NCI-H82 (cell line): ENCODE measurements around the gene HS6ST1.

ENCODE experiments used
- DNase-seq: peaks from one replicate; lab custom pipeline; 2025; lab: John Stamatoyannopoulos, UW

Gene HS6ST1, protein sequence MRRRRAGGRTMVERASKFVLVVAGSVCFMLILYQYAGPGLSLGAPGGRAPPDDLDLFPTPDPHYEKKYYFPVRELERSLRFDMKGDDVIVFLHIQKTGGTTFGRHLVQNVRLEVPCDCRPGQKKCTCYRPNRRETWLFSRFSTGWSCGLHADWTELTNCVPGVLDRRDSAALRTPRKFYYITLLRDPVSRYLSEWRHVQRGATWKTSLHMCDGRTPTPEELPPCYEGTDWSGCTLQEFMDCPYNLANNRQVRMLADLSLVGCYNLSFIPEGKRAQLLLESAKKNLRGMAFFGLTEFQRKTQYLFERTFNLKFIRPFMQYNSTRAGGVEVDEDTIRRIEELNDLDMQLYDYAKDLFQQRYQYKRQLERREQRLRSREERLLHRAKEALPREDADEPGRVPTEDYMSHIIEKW

DNA sequence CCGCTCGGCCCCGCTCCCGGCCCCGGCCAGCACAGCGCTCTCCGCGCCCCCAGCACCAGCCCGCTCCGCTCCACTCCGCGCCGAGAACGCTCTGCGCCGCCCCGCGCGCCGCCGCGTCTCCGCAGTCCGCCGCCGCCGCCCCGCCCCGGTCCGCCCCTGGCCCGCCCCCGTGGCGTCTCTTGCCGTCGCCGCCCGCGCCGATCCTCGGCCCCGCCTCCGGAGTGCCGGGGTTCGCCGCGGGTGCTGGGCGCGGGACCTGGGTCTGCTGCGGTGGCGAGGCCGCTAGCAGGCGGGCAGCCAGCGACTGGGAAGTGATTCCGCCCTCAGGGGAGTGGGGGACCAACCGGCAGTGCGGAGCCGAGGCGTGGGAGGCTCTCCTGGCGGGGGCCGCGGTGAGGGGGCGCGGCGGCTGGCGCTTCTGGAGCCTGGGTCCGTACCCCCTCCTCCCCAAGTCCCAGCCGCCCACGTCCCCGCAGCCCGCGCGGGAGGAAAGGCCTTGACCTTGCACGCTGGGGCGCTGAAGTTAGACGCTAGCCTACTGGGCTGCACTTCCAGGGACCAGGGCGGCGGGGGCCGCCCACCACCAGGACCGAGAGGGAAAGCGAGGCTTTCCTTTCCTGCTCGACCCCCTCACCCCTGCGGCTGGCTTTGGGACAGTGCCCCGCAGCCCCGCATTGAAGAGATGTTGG lies at the start of gene HS6ST1:
HS6ST1 (minus strand) TSS at position 93 of the 689 bp plus-strand sequence. CDS start 305 bp downstream, outside the sequence.
- DNase-seq = peak; percentile 86

DNA sequence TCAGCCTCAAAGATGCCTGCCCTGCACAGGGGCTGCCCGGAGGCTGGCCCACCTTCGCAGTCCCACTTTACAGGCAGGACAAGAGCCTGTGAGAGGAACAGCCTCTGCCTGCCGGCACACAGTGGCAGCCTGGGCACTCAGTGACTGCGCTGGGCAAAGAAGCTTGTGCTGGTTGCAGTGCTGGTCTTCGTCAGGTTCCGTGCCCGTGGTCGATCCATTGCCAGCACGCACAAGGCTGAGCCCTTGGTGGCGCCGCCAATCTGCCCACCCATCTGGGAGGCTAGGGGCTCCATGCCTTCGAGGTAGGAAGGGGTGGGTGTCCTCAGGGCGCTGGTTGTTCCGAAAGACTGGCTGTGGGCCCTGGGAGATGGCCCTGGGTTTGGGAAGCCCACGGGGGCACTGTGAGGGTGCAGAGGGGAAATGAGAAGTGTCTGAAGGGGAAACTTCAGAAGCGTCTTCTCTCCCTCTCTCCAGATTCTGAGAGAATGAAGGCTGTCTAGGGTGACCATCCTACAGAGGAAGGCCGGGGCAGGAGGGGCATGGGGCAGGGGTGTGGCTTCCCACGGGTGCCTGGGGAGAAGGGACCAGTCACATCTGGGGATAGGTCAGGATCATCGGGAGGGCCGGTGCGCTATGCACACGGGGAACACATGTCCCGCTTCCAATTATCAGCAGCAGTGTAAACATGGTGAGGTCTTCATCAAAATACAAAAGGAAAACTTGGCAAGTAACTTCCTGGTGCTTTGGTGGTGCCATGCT lies 49.1 kb upstream of the HS6ST1 start:
- DNase-seq = no peak

DNA sequence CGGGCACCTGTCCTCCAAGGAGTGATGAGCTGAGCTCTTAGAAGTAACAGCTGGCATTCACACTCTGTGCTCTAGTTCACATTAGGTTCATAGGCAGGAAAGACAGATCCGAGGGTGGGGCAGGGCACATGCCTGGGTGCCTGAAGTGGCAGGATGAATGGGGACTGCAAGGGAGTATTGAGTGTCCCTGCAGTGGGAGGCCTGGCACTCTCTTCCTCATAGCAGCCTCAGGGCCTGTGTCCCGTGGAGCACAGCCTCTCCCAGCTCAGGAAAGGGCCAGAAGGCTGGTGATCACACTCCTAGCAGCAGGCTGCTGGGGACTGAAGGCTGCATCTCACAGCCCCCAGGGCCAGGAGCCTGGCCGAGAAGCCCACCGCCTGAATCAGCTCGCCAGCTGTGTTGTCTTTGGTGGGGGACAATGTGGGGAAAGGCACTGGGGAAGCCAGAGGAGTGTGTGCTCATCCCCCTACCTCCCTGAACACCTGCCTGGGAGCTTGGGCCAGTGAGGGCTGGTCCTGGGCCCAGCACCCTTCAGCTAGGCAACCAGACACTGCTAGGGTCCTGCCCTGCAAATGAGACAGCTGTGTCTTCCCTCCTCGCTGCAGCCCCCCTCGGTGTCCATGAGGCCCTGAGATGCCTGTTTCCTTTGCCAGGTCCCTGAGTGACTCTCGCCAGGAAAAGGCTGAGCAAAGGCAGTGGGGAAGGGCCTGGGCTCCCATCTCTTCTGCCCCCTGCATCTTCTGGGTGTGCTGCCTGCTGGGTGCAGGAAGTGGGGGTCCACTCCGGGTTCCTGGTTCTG lies 48.2 kb upstream of the HS6ST1 start:
- DNase-seq = no peak

DNA sequence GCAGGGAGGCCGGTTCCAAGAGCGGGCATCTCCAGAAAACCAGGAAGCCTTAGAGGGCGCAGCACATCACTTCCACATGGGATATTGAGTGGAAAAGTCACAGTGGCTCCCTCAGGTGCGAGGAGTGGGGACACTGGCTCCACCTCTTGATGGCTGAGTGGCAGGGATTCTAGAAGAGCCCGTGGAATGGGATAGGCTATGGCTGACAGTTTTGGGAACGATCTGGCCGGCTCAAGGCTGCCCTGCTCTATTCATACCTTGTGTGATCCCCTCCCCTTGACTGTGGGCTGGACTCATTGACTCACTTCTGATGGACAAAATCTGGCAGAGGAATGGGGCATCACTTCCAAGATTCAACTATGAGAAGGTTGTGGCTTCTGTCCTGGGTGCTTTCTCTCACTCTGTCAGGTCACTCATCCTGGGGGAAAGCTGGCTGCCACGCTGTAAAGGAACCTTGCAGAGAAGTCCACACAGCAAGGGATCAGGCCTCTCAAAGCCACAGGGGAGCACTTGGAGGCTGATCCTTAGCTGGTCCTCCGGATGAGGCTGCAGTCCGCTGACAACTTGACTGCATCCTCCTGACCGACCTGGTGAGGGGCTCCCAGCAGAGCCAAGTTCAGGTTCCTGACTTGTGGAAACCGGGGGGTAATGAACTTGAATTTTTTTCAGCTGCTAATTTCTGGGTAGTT lies 46.7 kb upstream of the HS6ST1 start:
- no peak for DNase-seq

DNA sequence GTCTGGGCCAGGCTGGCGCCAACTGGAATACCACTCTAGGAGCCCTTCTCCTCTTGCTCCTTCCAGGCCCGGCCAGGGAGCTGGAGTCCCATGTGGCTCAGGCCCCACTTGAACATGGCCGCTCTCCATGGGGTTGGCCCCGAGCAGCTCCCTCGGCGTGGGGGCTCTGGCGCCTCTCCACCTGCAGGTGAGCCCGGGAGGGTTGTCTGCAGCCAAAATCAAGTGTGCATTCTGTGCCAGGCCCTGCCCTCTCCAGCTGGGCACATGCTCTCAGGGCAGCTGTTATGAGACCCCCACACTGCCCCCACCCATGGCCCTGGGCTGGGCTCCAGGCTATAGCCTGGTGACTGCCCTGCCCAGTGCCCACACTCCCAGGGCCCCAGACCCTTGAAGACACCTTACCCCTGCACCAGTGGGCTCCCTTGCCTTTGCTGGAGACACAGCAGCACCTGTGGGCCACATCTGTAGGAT lies 45.8 kb upstream of the HS6ST1 start:
- DNase-seq = no peak

DNA sequence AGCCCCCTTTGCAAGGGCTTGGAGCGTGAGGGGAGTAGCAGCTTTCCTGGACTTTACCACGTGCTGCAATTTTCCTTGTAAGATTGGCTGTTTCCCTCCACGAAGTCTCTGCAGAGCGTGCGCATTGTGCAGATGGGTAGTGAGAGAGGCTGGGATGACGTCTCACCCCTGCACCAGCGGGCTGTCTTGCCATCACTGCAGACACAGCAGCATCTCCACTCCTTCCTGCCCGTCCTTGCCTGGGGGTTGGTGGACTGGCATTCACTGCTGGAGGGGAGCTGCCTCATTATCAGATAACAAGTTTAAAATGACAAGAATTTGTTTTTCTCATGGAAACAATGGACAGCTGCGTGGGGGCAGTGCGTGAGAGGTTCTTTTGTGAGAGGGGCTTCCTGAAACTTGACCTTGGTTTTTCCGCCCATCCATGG lies 45.3 kb upstream of the HS6ST1 start:
- DNase-seq = no peak

DNA sequence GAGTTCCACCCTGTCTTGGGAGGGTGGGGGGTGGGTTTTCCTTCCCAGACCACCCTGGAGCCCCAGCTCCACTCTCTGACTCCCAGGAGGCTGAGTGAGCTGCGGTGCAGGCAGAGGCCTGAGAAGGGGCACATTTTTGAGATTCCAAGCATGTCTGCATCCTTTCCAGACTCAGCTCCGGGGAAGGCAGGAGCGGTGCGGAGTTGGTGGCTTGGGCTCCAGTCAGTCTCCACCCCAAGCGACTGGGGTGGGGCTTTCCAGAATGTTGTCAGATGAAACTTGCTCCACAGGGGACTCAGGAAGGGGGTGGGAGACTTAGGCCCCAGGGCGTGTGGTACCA lies 44.2 kb upstream of the HS6ST1 start:
- DNase-seq = no peak

DNA sequence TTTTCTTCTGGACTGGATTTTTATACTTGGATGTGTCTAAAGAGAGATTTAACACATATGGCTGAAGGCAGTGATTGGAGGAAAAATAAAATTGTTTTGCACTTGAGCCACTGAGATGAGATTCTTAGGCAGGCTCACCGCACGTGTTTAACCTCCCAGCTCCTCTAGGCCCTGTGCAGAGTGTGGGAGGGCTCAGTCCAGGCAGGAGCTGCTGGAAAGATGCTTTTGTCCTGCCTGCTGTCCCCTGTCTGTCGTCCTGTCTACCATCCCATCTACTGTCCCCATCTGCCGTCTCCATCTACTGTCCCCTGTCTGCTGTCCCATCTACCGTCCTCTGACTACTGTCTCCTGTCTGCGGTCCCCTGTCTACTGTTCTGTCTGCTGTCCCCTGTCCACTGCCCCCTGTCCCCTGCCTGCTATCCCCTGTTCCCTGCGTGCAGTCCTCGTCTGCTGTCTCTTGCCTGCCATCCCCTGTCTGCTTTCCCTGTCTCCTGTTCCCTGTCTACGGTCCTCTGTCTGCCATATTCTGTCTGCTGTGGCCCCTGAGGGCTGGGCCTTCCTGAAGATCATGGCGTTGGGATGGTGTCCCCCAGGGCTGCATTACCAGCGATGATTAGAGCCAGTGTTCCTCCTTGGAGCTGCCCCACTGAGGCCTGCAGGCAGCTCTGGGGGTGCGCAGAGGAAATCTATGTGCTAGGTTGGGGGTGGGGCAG lies 43.7 kb upstream of the HS6ST1 start:
- DNase-seq = no peak

DNA sequence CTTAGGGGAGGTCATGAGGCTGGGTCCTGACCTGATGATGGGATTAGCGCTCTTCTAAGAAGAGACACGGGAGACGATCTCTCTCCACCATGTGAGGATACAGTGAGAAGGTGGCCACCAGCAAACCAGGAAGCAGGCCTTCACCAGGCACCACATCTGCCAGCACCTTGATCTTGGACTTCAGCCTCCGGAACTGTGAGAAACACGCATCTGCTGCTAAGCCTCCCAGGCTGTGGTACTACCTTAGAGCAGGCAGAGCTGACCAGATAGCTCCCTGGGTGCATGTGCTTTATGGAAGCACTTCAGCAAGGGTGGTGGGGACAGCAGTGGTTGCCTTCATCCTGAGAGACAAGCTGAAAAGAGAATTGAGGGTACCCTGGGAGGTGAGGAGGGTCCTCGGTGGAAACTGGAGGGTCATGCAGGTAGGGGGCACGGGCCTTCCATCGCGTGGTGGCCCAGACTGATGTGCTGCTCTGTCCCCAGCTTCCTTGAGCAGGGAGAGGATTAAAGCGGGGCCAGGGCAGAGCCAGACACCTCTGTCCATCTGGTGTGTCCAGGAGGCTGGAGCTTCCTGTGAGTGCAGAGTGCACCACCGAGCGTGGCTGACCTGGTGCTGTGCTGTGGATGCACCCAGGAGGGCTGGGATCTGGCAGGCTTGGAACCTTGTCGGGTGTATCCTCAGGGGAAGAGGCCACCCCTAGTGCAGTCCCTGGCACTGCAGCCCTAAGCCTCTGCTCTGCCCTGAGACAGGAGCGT lies 42.9 kb upstream of the HS6ST1 start:
- peak; percentile 26 for DNase-seq

DNA sequence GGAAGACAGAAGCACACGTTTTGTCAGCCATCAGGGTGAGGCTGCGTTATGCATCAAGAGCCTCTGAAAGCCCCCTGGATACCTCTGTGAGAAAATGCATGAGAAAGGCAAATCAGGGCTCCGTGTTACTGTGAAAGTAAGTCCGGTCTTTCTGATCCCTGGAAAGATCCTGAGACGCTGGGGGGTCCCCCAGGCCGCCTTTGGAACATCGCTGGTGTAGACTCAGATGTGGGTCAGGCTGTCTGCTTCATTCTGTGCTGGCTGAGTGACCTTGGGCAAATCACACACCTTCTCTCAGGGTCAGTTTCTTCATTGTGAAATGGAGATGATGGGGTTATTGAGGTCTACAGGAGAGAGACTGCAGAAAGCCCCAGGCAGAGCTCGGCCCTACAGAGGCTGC lies 42.0 kb upstream of the HS6ST1 start:
- DNase-seq = no peak

DNA sequence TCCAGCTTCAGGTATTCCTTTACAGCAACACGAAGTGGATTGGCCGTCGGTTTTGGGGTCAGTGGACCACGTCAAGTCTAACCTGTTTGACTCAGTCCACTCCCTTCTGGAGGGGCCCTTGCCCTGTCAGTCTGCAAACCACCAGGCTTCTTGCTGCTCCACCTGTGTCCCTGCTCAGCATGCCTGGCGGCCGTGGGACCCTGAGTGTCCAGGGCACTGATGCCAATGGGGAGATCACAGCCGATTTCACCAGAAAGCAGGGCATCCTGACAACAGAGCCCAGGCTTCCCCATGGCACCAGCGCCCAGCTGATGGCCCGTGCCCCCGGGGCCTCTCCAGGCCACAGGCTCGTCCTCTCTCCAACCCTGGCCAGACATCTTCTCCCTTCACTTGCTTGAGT lies 41.2 kb upstream of the HS6ST1 start:
- no peak for DNase-seq

DNA sequence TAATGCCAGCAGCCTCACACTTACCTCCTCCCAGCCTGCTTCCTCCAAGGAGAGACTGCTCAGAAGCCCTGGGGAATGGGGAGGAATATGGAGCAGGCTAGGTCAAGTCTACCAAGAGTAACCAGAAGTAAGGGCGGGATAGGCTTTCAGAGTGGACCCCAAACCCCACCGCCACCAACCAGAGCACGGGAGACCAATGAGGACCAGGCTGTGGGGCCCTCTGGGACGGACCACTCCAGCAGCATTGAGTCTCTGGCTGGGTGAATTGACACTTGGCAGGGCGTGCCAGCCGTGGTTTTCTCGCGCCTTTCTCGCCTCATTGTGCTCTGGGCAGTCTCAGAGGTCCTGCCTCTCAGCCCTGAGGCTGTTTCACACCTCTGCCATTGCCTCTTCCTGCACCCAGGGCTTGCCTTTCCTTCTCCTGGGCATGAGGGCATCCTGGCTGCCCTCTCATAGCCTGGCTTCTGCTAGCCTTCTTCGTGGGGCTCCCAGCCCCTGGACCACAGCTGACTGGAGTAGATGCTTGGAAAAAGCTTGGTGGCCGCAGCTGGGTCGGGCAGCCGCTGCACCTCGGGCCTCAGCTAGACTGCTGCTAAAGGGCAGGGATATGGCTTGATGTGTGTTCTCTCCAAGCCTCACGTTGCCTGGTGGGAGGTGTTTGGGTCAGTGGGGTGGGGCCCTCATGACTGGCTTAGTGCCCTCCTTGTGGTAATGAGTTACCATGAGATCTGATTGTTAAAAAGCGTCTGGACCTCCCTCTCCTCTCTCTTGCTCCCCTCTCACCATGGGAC lies 40.5 kb upstream of the HS6ST1 start:
- no peak for DNase-seq

DNA sequence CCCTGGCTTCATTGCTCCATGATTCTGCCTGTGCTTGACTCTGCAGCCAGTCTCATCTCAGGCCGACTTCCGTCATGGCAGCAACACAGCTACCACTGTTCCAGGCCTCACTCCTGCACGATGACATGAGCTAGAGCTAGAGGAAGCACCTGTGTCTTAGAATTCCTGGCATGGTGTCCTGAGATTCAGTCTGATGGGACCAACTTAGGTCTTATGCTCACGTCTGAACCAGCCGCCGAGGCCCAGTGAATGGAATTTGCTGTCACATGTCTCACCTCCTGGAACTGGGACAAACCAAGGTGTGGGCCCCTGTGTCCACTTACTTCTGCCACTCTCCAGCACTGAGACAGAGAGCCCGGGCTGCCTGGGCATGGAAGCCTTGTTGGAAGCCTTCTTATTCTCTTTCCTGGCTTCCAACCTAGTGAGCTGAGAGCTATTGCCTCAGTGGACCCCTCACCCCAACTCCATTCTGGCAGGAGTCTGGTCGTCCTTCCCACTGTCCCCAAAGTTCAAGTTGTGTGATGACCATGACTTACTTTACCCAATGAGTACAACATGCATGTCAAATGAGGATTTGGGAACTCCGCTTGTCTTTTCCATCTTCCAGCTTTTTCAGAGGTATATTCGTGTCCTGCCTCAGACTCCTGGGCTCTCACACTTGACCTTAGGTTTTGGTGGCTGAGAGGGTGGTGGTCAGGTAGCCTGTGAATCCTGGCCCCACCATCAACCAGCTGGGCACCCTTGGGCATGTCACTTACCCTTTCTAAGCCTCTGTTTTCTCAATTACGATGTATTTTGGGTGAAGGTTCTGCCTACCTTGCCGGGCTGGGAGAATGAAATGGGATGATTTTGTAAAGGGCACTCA lies 39.1 kb upstream of the HS6ST1 start:
- DNase-seq = no peak

DNA sequence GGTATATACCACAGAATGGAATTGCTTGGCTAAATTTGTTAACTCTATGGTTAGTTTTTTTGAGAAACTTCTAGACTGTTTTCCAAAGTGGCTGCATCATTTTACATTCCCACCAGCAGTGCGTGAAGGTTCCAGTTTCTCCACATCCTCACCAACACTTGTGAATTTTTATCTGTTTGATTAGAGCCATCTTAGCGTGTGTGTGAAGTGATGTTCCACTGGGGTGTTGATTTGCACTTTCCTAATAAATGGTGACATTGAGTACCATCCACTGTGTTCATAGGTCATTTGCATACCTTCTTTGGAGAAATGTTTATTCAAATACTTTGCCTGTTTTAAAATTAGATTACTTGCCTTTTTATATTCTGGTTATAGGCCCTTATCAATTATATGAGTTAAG lies 37.5 kb upstream of the HS6ST1 start:
- DNase-seq = no peak

DNA sequence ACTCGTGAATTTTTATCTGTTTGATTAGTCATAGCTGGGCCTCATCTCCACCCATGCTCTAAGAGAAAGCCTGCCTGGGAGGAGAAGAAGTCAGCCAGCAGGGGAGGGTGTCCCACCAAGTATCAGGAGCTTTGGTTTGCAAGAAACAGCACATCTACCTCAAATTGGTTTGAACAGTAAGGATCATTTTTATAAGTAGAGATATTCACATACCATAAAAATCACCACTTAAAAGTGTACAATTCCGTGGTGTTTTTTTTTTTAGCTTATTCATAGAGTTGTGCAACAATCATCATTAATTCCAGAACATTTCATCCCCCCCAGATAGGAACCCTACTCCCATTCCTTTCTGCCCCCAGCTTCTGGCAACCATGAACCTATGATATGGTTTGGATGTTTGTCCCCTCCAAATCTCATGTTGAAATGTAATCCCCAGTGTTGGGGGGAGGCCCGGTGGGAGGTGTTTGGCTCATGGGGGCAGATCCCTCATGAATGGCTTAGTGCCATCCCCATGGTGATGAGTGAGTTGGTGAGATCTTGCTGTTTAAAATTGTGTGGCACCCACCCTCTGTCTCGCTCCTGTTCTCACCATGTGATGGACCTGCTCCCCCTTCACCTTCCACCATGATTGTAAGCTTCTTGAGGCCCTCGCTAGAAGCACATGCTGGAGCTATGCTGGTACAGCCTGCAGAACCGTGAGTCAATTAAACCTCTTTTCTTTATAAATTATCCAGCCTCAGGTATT lies 36.2 kb upstream of the HS6ST1 start:
- no peak for DNase-seq

DNA sequence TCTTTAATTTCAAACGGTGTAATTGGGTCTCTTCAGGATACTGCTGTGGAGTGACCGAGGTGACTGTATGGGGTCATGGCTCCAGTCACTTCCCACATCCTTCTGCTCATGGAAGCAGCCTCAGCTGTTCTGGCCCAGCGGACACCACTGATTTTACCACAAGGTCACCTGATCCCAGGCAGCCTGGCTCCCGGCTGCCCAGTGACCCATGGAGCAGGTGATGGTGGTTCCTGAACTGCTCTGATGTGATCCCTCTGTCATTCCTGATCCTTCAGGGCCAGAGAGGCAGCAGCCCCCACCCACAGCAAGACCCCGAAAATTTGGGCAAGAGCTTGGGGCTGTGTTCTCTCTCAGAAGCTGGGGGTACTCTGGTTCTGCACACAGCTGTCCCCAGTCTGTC lies 35.5 kb upstream of the HS6ST1 start:
- DNase-seq = no peak

DNA sequence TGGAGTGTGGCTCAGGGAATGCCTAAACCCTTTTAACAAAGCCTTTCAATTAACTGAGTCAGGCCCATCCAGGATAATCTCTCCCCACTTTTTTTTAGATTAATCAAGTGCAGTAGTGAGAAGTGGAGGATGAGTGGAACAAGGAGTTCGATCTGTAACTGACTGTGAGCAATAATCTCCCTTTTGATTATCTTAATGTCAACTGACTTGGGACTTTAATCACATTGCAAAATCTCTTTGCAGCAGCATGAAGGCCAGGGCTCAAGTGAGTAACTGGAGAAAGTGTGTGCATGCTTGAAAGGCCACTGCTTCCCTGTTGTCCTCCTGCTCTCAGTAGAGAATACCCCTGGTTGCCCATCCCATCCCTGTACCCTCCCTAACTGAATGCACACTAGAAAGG lies 32.1 kb upstream of the HS6ST1 start:
- peak; percentile 49 for DNase-seq
